ENCODE results near the gene CTSD. TPM values are rescaled to one million over a fixed set of nuclear protein-coding genes. Genes with fewer than 3 reads are reported as not detected.
"Not testable (repeated sequence)": the region's sequence is repeated elsewhere in the genome, so short reads cannot be mapped to it uniquely, and the experiment has no call there.

The CTSD gene
- total RNA-seq, 1 experiment from 2014 or later: 234 TPM

GRCh38 chr11:1776331-1776851 lies 12.7 kb upstream of the CTSD start:
- Histone ChIP-seq H3K27me3 (no peaks in the 10 kb centered on the region), H3K4me3 (no peak overlapping the region), H3K36me3 (no peaks in the 10 kb centered on the region), H3K9me3 (no peaks in the 10 kb centered on the region)
- DNase-seq: no peak

GRCh38 chr11:1774886-1775285 lies 11.2 kb upstream of the CTSD start:
- Histone ChIP-seq H3K27me3 (no peaks in the 10 kb centered on the region), H3K36me3 (no peaks in the 10 kb centered on the region), H3K9me3 (no peaks in the 10 kb centered on the region), H3K4me3 (no peak overlapping the region)
- DNase-seq: no peak

- no peaks in the 10 kb centered on the region for H3K36me3 ChIP-seq
- H3K4me3 ChIP-seq: no peak overlapping the region
- H3K9me3 ChIP-seq: no peaks in the 10 kb centered on the region
- no peaks in the 10 kb centered on the region for H3K27me3 ChIP-seq
- no peak for DNase-seq
Observed at GRCh38 chr11:1773994-1774550, 10.3 kb upstream of the CTSD start.

GRCh38 chr11:1773131-1773993 lies 9.6 kb upstream of the CTSD start:
- no peak for DNase-seq
- no peaks in the 10 kb centered on the region for H3K27me3 ChIP-seq

GRCh38 chr11:1772270-1773130 lies 8.8 kb upstream of the CTSD start:
- Histone ChIP-seq H3K36me3 (no peaks in the 10 kb centered on the region), H3K27me3 (no peaks in the 10 kb centered on the region), H3K4me3 (no peak overlapping the region), H3K9me3 (no peaks in the 10 kb centered on the region)
- peak; percentile 93 for DNase-seq

More at GRCh38 chr11:1773131-1773993, 9.6 kb upstream of the CTSD start:
- Histone ChIP-seq H3K36me3 (no peaks in the 10 kb centered on the region), H3K4me3 (no peak overlapping the region), H3K9me3 (no peaks in the 10 kb centered on the region)

GRCh38 chr11:1771700-1772099 lies 8.0 kb upstream of the CTSD start:
- H3K36me3 ChIP-seq: no peaks in the 10 kb centered on the region
- H3K9me3 ChIP-seq: no peaks in the 10 kb centered on the region
- H3K27me3 ChIP-seq: no peaks in the 10 kb centered on the region
- H3K4me3 ChIP-seq: no peak overlapping the region
- no peak for DNase-seq

- no peaks in the 10 kb centered on the region for H3K27me3 ChIP-seq
- no peaks in the 10 kb centered on the region for H3K36me3 ChIP-seq
- DNase-seq: no peak
- no peak overlapping the region for H3K4me3 ChIP-seq
- no peaks in the 10 kb centered on the region for H3K9me3 ChIP-seq
Observed at GRCh38 chr11:1771273-1771672, 7.5 kb upstream of the CTSD start.

GRCh38 chr11:1770528-1770927 lies 6.8 kb upstream of the CTSD start:
- no peaks in the 10 kb centered on the region for H3K9me3 ChIP-seq
- no peak overlapping the region for H3K4me3 ChIP-seq
- DNase-seq: no peak
- H3K27me3 ChIP-seq: no peaks in the 10 kb centered on the region
- H3K36me3 ChIP-seq: no peaks in the 10 kb centered on the region

GRCh38 chr11:1770061-1770460 lies 6.3 kb upstream of the CTSD start:
- H3K36me3 ChIP-seq: no peaks in the 10 kb centered on the region
- H3K27me3 ChIP-seq: no peaks in the 10 kb centered on the region
- H3K9me3 ChIP-seq: no peaks in the 10 kb centered on the region
- H3K4me3 ChIP-seq: no peak overlapping the region
- no peak for DNase-seq

GRCh38 chr11:1769304-1769936 lies 5.7 kb upstream of the CTSD start:
- H3K4me3 ChIP-seq, H3K9me3 ChIP-seq, H3K36me3 ChIP-seq, H3K27me3 ChIP-seq: not testable (repeated sequence)
- DNase-seq: peak; percentile 53

- H3K4me3 ChIP-seq: no peak overlapping the region
- H3K9me3 ChIP-seq: no peaks in the 10 kb centered on the region
- H3K36me3 ChIP-seq: no peaks in the 10 kb centered on the region
- H3K27me3 ChIP-seq: no peaks in the 10 kb centered on the region
- no peak for DNase-seq
Observed at GRCh38 chr11:1768141-1768469, 4.4 kb upstream of the CTSD start.

- no peak for DNase-seq
- no peaks in the 10 kb centered on the region for H3K27me3 ChIP-seq
- H3K4me3 ChIP-seq: no peak overlapping the region
- no peaks in the 10 kb centered on the region for H3K36me3 ChIP-seq
- no peaks in the 10 kb centered on the region for H3K9me3 ChIP-seq
Observed at GRCh38 chr11:1767399-1768140, 3.8 kb upstream of the CTSD start.

- DNase-seq: no peak
- no peaks in the 10 kb centered on the region for H3K27me3 ChIP-seq
- H3K4me3 ChIP-seq: no peak overlapping the region
- no peaks in the 10 kb centered on the region for H3K9me3 ChIP-seq
- H3K36me3 ChIP-seq: no peaks in the 10 kb centered on the region
Observed at GRCh38 chr11:1766719-1767398, 3.1 kb upstream of the CTSD start.

GRCh38 chr11:1765871-1766718 lies 2.4 kb upstream of the CTSD start:
- Histone ChIP-seq H3K4me3 (no peak overlapping the region), H3K36me3 (peaks cover 2% of the 10 kb centered on the region), H3K9me3 (no peaks in the 10 kb centered on the region), H3K27me3 (no peaks in the 10 kb centered on the region)
- no peak for DNase-seq

GRCh38 chr11:1763336-1763795 lies 361 bp downstream of the CTSD start:
- H3K9me3 ChIP-seq: no peaks in the 10 kb centered on the region
- peaks cover 13% of the 10 kb centered on the region for H3K36me3 ChIP-seq
- DNase-seq: no peak
- H3K4me3 ChIP-seq: peak overlapping the region; percentile 97
- no peaks in the 10 kb centered on the region for H3K27me3 ChIP-seq
